OCI-M2 (cell line): ENCODE measurements around the gene RPL10L.

Experiments used
- DNase-seq: peaks from one replicate; lab custom pipeline; 2025; ENCODE audit not compliant: unreplicated experiment; lab: John Stamatoyannopoulos, UW

Gene RPL10L

GRCh38 chr14:46651526-46652144 lies at the start of gene RPL10L:
TSS of gene RPL10L (minus strand) at chr14:46651781. CDS start at chr14:46651736, 45 bp downstream.
- DNase-seq: no peak

GRCh38 chr14:46691819-46692218 lies 40.2 kb upstream of the RPL10L start:
- no peak for DNase-seq

DNA sequence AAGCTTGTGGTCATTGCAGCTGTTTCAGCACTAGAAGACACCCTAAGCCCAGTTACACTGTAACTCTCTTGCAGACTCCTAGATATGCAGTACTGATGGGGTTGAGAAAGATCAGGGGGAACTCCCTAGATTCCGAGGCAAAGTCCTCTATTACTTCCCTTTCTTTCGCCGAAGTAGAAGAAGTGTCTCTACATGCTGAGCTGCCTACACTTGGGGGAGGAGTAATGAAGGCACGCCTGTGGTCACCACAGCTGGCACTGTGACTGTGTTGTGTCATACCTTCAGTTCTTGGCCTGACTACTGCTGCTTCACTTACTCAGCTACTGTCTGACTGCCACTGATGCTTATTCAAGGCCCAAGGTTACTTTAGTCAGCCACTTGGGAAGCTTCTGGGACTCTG lies 35.1 kb upstream of the RPL10L start:
- no peak for DNase-seq

DNA sequence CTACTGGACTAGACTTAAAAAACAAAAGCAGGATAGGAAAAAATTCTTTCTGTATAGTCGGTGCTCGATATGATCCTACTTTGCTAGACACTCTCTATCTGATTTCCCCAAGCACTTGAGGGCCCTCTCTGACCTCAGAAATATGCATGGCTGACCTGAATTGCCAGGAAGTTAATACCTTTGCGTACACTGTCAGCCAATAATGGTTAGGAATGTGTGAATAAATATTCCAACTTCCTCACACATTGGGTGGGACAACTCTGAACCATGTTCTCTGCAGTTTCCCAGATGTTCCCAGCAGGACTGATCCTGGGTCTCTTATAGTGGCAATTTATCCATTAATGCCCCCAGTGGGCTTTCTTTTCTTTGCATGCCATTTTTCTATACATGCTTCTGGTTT lies 20.5 kb upstream of the RPL10L start:
- no peak for DNase-seq

- DNase-seq: no peak
Measured at GRCh38 chr14:46663382-46663781, 11.8 kb upstream of the RPL10L start.

- DNase-seq: no peak
Measured at GRCh38 chr14:46661728-46662127, 10.1 kb upstream of the RPL10L start.

- no peak for DNase-seq
Measured at GRCh38 chr14:46653031-46653755, 1.6 kb upstream of the RPL10L start.

GRCh38 chr14:46646796-46647195 lies 4.8 kb downstream of the RPL10L start:
- no peak for DNase-seq

GRCh38 chr14:46626876-46627275 lies 24.7 kb downstream of the RPL10L start:
- DNase-seq: no peak
